AG10803 (cell line): ENCODE data around the gene P2RX5.

Source experiments
- DNase-seq: peaks from one replicate; pipeline ENCODE4 v3.0.0; 2010; ENCODE audit warnings: low read depth
- H3K4me3 ChIP-seq: 2 replicates; pipeline ENCODE4 v1.5.1; 2011; ENCODE audit warnings: mild to moderate bottlenecking, low read length, control low read depth
- TF ChIP-seq, protein P1 (sequence below): conservative IDR thresholded peaks from 2 replicates; pipeline ENCODE4 v1.5.1; 2011; ENCODE audit warnings: mild to moderate bottlenecking, low read length, control low read depth, inconsistent platforms

The P2RX5 gene

GRCh38 chr17:3693829-3694231, 2.1 kb downstream of the P2RX5 start:
- no peak overlapping the region for H3K4me3 ChIP-seq
- no peak for DNase-seq
- TF ChIP-seq, protein P1, sequence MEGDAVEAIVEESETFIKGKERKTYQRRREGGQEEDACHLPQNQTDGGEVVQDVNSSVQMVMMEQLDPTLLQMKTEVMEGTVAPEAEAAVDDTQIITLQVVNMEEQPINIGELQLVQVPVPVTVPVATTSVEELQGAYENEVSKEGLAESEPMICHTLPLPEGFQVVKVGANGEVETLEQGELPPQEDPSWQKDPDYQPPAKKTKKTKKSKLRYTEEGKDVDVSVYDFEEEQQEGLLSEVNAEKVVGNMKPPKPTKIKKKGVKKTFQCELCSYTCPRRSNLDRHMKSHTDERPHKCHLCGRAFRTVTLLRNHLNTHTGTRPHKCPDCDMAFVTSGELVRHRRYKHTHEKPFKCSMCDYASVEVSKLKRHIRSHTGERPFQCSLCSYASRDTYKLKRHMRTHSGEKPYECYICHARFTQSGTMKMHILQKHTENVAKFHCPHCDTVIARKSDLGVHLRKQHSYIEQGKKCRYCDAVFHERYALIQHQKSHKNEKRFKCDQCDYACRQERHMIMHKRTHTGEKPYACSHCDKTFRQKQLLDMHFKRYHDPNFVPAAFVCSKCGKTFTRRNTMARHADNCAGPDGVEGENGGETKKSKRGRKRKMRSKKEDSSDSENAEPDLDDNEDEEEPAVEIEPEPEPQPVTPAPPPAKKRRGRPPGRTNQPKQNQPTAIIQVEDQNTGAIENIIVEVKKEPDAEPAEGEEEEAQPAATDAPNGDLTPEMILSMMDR, result no peak

GRCh38 chr17:3693141-3693540, 2.8 kb downstream of the P2RX5 start:
- H3K4me3 ChIP-seq, result no peak overlapping the region
- TF ChIP-seq, protein P1, result no peak
- no peak for DNase-seq

DNA sequence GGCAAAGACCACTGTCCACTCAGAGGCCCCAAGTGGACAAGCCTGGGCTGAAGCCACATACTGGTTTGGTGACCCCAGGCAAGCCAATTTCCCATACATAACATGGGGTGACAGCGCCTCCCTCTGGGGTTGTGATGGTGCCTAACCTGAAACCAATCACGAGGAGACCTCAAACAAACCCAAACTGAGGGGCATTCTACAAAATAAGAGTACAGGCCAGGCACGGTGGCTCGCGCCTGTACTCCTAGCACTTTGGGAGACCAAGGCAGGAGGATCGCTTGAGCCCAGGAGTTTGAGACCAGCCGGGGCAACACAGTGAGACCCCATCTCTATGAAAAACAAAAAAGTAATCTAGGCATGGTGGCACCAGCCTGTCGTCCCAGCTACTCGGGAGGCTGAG, 3.6 kb downstream of the P2RX5 start:
- no peak for DNase-seq
- TF ChIP-seq, protein P1, result no peak

GRCh38 chr17:3691617-3692067, 4.3 kb downstream of the P2RX5 start:
- TF ChIP-seq, protein P1, result no peak
- H3K4me3 ChIP-seq, result no peak overlapping the region
- no peak for DNase-seq

More for the DNA sequence above, 3.6 kb downstream of the P2RX5 start:
- no peak overlapping the region for H3K4me3 ChIP-seq

- TF ChIP-seq, protein P1, result no peak
- H3K4me3 ChIP-seq, result no peak overlapping the region
- no peak for DNase-seq
Observed at GRCh38 chr17:3690094-3690715, 5.8 kb downstream of the P2RX5 start.

GRCh38 chr17:3689262-3690093, 6.5 kb downstream of the P2RX5 start:
- no peak overlapping the region for H3K4me3 ChIP-seq
- TF ChIP-seq, protein P1, result no peak
- DNase-seq, result no peak

DNA sequence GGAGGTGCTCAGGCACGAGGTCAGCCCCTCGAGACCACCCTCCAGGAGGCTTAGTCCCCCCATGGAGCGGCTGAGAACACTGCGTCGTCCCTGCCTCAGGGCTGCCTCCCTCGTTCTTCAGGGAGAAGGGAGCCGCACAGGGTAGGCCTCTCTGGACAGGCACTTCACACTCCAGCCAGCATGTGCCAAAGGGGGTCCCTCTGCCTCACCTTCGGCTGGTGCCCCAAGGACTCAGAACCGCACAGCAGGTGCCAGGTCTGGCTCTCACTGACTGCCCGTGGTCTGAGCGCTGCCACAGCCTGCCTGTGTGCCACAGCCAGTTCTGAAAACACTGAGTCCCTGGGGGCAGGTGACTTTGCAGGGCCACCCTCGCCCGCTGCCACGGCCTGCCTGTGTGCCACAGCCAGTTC, 7.1 kb downstream of the P2RX5 start:
- DNase-seq, result no peak
- H3K4me3 ChIP-seq, result no peak overlapping the region
- TF ChIP-seq, protein P1, result no peak
